Stomach (tissue), 9 donors: ENCODE data around the gene GPRC5B. TPM values are rescaled to one million over a fixed set of nuclear protein-coding genes. Genes with fewer than 3 reads are reported as not detected.

Experiments used
- DNase-seq, 2 donors: peaks; one replicate each; pipeline versions ENCODE4 v3.0.0 to v3.0.0-alpha.2; 2013 to 2019
- H3K27ac ChIP-seq, 5 donors: fragments of 200-600 bp in 4 of 5; sonication (generic) in 4 of 5; one replicate each; pipeline ENCODE4 v1.5.1; 2013 to 2019; ENCODE audit warnings: mild to moderate bottlenecking in 1 of 5, moderate library complexity in 1 of 5
- H3K27me3 ChIP-seq, 3 donors: fragments of 200-600 bp; sonication (generic); one replicate each; pipeline ENCODE4 v1.5.1; 2017 to 2019; ENCODE audit warnings: mixed run types in 1 of 3
- H3K36me3 ChIP-seq, 4 donors: fragments of 200-600 bp; sonication (generic); 1 replicate in 3 of 4; 2 replicates in 1 of 4; pipeline ENCODE4 v1.5.1; 2016 to 2019
- H3K4me1 ChIP-seq, 4 donors: fragments of 200-600 bp; sonication (generic); one replicate each; pipeline ENCODE4 v1.5.1; 2016 to 2019
- H3K4me3 ChIP-seq, 4 donors: fragments of 200-600 bp; sonication (generic) in 3 of 4; one replicate each; pipeline ENCODE4 v1.5.1; 2016 to 2019; ENCODE audit warnings: mild to moderate bottlenecking in 1 of 4
- H3K9me3 ChIP-seq, 4 donors: fragments of 200-600 bp; sonication (generic); one replicate each; pipeline ENCODE4 v1.5.1; 2016 to 2019
- EP300 ChIP-seq: sonication (generic); formaldehyde crosslinking; IDR thresholded peaks from one replicate; pipeline ENCODE4 v1.6.1; 2017; ENCODE audit warnings: antibody characterized with exemption
- POLR2A ChIP-seq, 4 donors: fragments of 450-650 bp; IDR thresholded peaks; one replicate each; pipeline ENCODE4 v1.6.1; 2016; ENCODE audit warnings: antibody characterized with exemption in 4 of 4, control low read depth in 2 of 4, mild to moderate bottlenecking in 1 of 4, moderate library complexity in 1 of 4
- POLR2AphosphoS5 ChIP-seq, 3 donors: sonication (generic); formaldehyde crosslinking; IDR thresholded peaks; one replicate each; pipeline ENCODE4 v1.6.1; 2016; ENCODE audit warnings: antibody characterized with exemption in 3 of 3
- WGBS, 5 donors: extraction: QIAGEN DNeasy Blood & Tissue Kit in 3 of 5; methylation state at CpG; one replicate each; pipeline versions ENCODE4 v1.1.5 to v1.1.7; 2013 to 2018; 5-methylcytosine and 5-hydroxymethylcytosine counted together
- intact Hi-C: fragments of 100-400 bp; cut with DNase I; formaldehyde crosslinking; loops from one replicate; pipeline ENCODE4 v1.15.1; 2023; ENCODE audit warnings: low total_unique reads
- polyA plus RNA-seq, 3 donors: library from polyadenylated mRNA; stranded (reverse); fragments of 200-250 nt; gene quantifications; one replicate each; pipeline ENCODE4 v1.2.3, GENCODE V29; 2013
- total RNA-seq, 5 donors: library from RNA; depleted of rRNA; stranded (reverse); fragments of >200 nt; gene quantifications; one replicate each; pipeline versions ENCODE4 v1.1.0 to v1.2.3, GENCODE V29; 2014 to 2016
- TF ChIP-seq, protein P1 (sequence below), 7 experiments: fragments of 450-650 bp in 4 of 7; fragments of 200-600 bp in 3 of 7; sonication (generic) in 3 of 7; IDR thresholded peaks; one replicate each; pipeline ENCODE4 v1.5.1; 2016 to 2019; ENCODE audit warnings: antibody characterized with exemption in 7 of 7, control low read depth in 2 of 7, mild to moderate bottlenecking in 1 of 7
- donor health status: healthy with polysubstance abuse.
- donor health status: Bipolar disorder and iron deficiency.
- donor health status: healthy.

The GPRC5B gene
- total and polyA plus RNA-seq, 8 donors = 6.1 to 77.2 (median 24.6) TPM

DNA sequence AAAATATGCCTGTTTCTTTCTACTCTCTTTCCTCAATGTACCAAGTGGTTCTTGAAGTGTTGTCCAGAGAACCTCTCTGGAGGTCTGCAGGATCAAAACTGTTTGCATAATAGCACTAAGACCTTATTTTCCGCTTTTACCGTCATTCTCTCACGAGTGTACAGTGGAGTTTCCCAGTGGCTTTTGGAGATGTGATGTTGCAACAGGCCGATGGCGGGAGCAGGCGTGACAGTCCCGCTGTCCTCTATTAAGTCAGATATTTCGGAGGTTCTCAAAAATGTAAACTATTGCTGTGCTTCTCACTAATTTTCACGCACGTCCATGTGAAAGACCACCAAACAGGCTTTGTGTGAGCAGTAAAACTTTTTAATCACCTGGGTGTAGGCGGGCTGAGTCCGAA, 8.3 kb upstream of the GPRC5B start:
- H3K36me3 ChIP-seq = no peaks in the 10 kb centered on the region
- TF ChIP-seq POLR2AphosphoS5 (IDR thresholded peaks at IDR 0.05) = no peak
- TF ChIP-seq, protein P1, sequence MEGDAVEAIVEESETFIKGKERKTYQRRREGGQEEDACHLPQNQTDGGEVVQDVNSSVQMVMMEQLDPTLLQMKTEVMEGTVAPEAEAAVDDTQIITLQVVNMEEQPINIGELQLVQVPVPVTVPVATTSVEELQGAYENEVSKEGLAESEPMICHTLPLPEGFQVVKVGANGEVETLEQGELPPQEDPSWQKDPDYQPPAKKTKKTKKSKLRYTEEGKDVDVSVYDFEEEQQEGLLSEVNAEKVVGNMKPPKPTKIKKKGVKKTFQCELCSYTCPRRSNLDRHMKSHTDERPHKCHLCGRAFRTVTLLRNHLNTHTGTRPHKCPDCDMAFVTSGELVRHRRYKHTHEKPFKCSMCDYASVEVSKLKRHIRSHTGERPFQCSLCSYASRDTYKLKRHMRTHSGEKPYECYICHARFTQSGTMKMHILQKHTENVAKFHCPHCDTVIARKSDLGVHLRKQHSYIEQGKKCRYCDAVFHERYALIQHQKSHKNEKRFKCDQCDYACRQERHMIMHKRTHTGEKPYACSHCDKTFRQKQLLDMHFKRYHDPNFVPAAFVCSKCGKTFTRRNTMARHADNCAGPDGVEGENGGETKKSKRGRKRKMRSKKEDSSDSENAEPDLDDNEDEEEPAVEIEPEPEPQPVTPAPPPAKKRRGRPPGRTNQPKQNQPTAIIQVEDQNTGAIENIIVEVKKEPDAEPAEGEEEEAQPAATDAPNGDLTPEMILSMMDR (IDR thresholded peaks at IDR 0.05) = no peak
- 86 to 93% (median 92%) methylated on average over 12 of the region's 12 CpGs for WGBS, 5 donors
- peaks cover 0 to 7% (median 0%) of the 10 kb centered on the region in 3 donors for H3K27me3 ChIP-seq
- no peak overlapping the region for H3K4me3 ChIP-seq
- H3K27ac ChIP-seq = no peak overlapping the region
- no peaks in the 10 kb centered on the region for H3K4me1 ChIP-seq
- DNase-seq = no peak
- intact Hi-C loops = no loop called here
- no peaks in the 10 kb centered on the region for H3K9me3 ChIP-seq

DNA sequence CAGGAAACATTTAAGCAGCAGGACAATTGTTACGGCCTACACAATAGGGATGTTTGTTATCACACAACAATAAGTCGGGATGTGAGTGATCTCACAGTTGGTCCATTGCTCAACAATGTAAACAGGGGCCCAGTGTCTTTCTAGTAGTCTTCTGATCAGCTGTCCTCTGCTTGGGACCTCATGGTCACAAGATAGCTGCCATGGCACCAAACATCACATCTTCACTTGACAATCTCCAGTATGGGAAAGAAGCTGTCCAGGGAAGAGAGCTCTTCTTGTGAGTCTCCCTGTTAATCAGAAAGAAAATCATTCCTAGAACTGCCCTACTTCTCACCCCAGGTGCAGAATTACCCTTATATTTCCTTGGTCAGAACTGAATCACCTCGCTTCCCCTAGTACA, 6.3 kb upstream of the GPRC5B start:
- TF ChIP-seq, protein P1 (IDR thresholded peaks at IDR 0.05) = no peak
- TF ChIP-seq POLR2A (IDR thresholded peaks at IDR 0.05) (no peak), POLR2AphosphoS5 (IDR thresholded peaks at IDR 0.05) (no peak), EP300 (no peak)
- intact Hi-C loops = no loop called here
- no peaks in the 10 kb centered on the region for H3K36me3 ChIP-seq
- H3K27ac ChIP-seq = no peak overlapping the region
- H3K4me3 ChIP-seq = no peak overlapping the region
- H3K9me3 ChIP-seq = no peaks in the 10 kb centered on the region
- WGBS, 5 donors = 90 to 97% (median 92%) methylated on average over 3 of the region's 3 CpGs
- H3K4me1 ChIP-seq = peaks cover 2 to 8% (median 6%) of the 10 kb centered on the region in 4 donors
- peaks cover 0 to 2% (median 0%) of the 10 kb centered on the region in 3 donors for H3K27me3 ChIP-seq
- no peak for DNase-seq

GRCh38 chr16:19888834-19889233, 4.2 kb upstream of the GPRC5B start:
- Histone ChIP-seq H3K27ac (no peak overlapping the region), H3K9me3 (no peaks in the 10 kb centered on the region), H3K4me3 (no peak overlapping the region), H3K4me1 (peaks cover 12 to 27% (median 24%) of the 10 kb centered on the region in 4 donors), H3K36me3 (no peaks in the 10 kb centered on the region), H3K27me3 (peaks cover 0 to 21% (median 5%) of the 10 kb centered on the region in 3 donors)
- intact Hi-C loops = loop anchor here (5.0 to 10.0 kb wide), 2 partner anchors 174 to 287 kb away; partner anchors contain the start of genes IQCK and KNOP1
- TF ChIP-seq, protein P1 (IDR thresholded peaks at IDR 0.05) = no peak
- TF ChIP-seq EP300 = no peak
- TF ChIP-seq POLR2A (IDR thresholded peaks at IDR 0.05) = no peak
- no peak for TF ChIP-seq POLR2AphosphoS5 (IDR thresholded peaks at IDR 0.05)
- no peak for DNase-seq
- 73 to 81% (median 77%) methylated on average over 3 of the region's 3 CpGs for WGBS, 5 donors

- Histone ChIP-seq H3K27me3 (peaks cover 0 to 36% (median 5%) of the 10 kb centered on the region in 3 donors), H3K27ac (peak overlapping the region in 3 of 5 donors; percentile 72 to 88 (median 87)), H3K9me3 (no peaks in the 10 kb centered on the region), H3K36me3 (no peaks in the 10 kb centered on the region), H3K4me3 (peak overlapping the region; percentile 67 to 80 (median 70)), H3K4me1 (peaks cover 12 to 49% (median 39%) of the 10 kb centered on the region in 4 donors)
- peak; percentile 78 to 92 for DNase-seq
- intact Hi-C loops = loop anchor here (5.0 to 10.0 kb wide), 2 partner anchors 172 to 284 kb away; partner anchors contain the start of genes IQCK and KNOP1
- 5 to 10% (median 7%) methylated on average over 19 to 20 of the region's 20 CpGs for WGBS, 5 donors
- TF ChIP-seq EP300 (no peak), POLR2AphosphoS5 (IDR thresholded peaks at IDR 0.05) (peak in 1 of 3 donors; percentile 46), POLR2A (IDR thresholded peaks at IDR 0.05) (no peak)
- TF ChIP-seq, protein P1 (IDR thresholded peaks at IDR 0.05) = peak; percentile 42 to 100 (median 99)
Measured at GRCh38 chr16:19886073-19886941, 1.7 kb upstream of the GPRC5B start.
